ENCODE measurements around the gene PTPN23.

- TF ChIP-seq, protein P1, sequence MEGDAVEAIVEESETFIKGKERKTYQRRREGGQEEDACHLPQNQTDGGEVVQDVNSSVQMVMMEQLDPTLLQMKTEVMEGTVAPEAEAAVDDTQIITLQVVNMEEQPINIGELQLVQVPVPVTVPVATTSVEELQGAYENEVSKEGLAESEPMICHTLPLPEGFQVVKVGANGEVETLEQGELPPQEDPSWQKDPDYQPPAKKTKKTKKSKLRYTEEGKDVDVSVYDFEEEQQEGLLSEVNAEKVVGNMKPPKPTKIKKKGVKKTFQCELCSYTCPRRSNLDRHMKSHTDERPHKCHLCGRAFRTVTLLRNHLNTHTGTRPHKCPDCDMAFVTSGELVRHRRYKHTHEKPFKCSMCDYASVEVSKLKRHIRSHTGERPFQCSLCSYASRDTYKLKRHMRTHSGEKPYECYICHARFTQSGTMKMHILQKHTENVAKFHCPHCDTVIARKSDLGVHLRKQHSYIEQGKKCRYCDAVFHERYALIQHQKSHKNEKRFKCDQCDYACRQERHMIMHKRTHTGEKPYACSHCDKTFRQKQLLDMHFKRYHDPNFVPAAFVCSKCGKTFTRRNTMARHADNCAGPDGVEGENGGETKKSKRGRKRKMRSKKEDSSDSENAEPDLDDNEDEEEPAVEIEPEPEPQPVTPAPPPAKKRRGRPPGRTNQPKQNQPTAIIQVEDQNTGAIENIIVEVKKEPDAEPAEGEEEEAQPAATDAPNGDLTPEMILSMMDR (IDR thresholded peaks at IDR 0.05; ENCODE audit: insufficient read depth, low read length, poor library complexity, severe bottlenecking) = no peak
- TF ChIP-seq EZH2phosphoT487 (conservative IDR thresholded peaks at IDR 0.05; ENCODE audit: low read length) = no peak
Observed at GRCh38 chr3:47407896-47408838, 27.3 kb downstream of the PTPN23 start.
